ENCODE results near the gene TNFAIP8L1.

Gene TNFAIP8L1

DNA sequence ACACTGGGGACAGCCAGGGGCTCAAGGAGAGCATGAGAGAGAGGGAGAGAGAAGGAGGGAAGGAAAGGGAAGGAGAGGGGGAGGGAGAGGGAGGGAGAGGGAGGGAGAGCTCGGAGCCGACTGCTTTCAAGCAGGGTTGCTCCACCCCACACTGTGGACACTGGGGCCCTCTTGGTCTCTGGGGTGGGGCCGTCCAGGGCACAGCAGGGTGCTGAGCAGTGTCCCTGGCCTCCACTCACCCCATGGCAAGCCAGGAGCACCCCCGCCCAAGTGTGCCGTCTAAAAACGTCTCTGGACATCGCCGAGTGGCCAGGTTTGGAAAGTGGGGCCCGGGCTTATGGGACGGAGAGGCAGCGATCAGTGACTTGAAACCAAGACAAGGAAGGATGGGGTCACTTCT, 63.4 kb downstream of the TNFAIP8L1 start:
- no peak for DNase-seq (ENCODE audit: low read depth in 2 of 2)

DNA sequence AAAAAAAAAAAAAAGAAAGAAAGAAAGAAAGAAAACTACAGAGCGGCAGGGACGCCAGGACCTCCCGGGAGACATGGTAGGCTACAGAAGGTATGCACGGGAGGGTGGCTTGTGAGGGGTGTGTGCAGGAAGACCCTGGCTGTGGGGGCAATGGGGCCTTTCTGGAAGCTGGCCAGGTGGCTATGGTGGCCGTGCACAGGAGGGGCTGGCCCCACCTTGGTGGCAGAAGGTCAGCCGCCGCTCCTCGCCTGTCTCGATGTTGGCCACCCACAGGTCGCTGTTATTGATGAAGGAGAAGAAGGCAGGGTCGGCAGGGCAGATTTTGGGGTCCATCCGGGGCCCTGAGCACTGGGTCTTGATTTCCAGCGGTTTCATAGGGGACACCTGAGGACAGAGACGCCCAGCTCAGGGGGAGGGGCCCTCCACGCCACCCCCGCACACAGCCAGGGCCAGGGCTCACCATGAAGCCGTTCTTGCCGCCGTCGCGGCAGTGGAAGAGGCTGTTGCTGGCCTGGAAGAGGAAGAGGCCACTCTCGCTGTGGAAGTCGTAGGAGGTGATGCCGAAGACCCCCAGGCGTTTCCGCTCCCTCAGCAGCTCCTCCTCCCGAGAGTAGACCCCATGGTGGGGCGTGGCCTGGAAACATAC, 64.5 kb downstream of the TNFAIP8L1 start:
- DNase-seq (ENCODE audit: low read depth in 2 of 2), result no peak

DNA sequence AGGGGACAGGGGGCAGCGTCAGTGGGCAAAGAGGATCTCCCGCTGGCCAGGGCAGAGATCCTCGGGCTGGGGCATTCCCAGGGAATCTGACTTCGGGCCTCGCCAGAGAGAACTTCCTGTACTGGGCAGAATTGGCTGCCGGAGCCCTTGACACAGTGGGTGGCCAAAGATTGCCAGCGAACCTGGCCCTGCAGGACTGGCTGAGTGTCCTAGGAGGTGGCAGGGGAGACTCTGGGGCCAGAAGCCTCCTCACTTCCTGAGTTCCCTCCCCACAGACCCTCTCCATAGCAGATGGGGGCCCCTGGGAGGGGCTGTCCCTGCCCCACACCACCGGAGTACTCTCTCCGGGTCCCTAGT, 65.0 kb downstream of the TNFAIP8L1 start:
- DNase-seq (ENCODE audit: low read depth in 2 of 2), result no peak
